Muscle layer of colon (tissue), 2 donors: Measurements from ENCODE around the gene CINP.
"Not testable (repeated sequence)": the region's sequence is repeated elsewhere in the genome, so short reads cannot be mapped to it uniquely, and the experiment has no call there.

Source experiments
- H3K27ac ChIP-seq: one replicate; pipeline ENCODE4 v1.7.0; 2013; ENCODE audit warnings: low read depth, mild to moderate bottlenecking, low read length, moderate library complexity
- H3K27me3 ChIP-seq, 2 donors: one replicate each; pipeline ENCODE4 v1.7.0; 2013; ENCODE audit warnings: low read length in 2 of 2, mild to moderate bottlenecking in 2 of 2; ENCODE audit not compliant: insufficient read depth in 2 of 2, control insufficient read depth in 1 of 2
- H3K36me3 ChIP-seq: one replicate; pipeline ENCODE4 v1.7.0; 2013; ENCODE audit warnings: mild to moderate bottlenecking, low read length; ENCODE audit not compliant: insufficient read depth
- H3K4me1 ChIP-seq: one replicate; pipeline ENCODE4 v1.7.0; 2013; ENCODE audit warnings: mild to moderate bottlenecking, low read length; ENCODE audit not compliant: insufficient read depth
- H3K4me3 ChIP-seq, 2 donors: one replicate each; pipeline ENCODE4 v1.7.0; 2013; ENCODE audit warnings: low read length in 2 of 2, low read depth in 1 of 2, mild to moderate bottlenecking in 1 of 2, moderate library complexity in 1 of 2
- H3K9ac ChIP-seq: one replicate; pipeline ENCODE4 v1.7.0; 2013; ENCODE audit warnings: low read length
- H3K9me3 ChIP-seq: one replicate; pipeline ENCODE4 v1.7.0; 2013; ENCODE audit warnings: mild to moderate bottlenecking, low read length
- donor health status: abdominal sarcoma.
- donor health status: Adenocarcinoma of cecum.

CINP gene

GRCh38 chr14:102352213-102352612 lies 10.5 kb downstream of the CINP start:
- Histone ChIP-seq H3K27ac (no peak overlapping the region), H3K4me1 (no peaks in the 10 kb centered on the region), H3K36me3 (peaks cover 70% of the 10 kb centered on the region), H3K4me3 (no peak overlapping the region), H3K9me3 (no peaks in the 10 kb centered on the region), H3K27me3 (no peaks in the 10 kb centered on the region), H3K9ac (no peak overlapping the region)

GRCh38 chr14:102351593-102351992 lies 11.1 kb downstream of the CINP start:
- H3K36me3 ChIP-seq = peaks cover 71% of the 10 kb centered on the region
- H3K27ac ChIP-seq = not testable (repeated sequence)

GRCh38 chr14:102351023-102351422 lies 11.7 kb downstream of the CINP start:
- peaks cover 66% of the 10 kb centered on the region for H3K36me3 ChIP-seq
- H3K9ac ChIP-seq = no peak overlapping the region
- no peaks in the 10 kb centered on the region for H3K4me1 ChIP-seq
- H3K27me3 ChIP-seq = no peaks in the 10 kb centered on the region
- no peak overlapping the region for H3K4me3 ChIP-seq
- H3K27ac ChIP-seq = no peak overlapping the region
- H3K9me3 ChIP-seq = no peaks in the 10 kb centered on the region

More at GRCh38 chr14:102351593-102351992, 11.1 kb downstream of the CINP start:
- not testable (repeated sequence) for H3K9me3 ChIP-seq, H3K9ac ChIP-seq, H3K4me1 ChIP-seq, H3K27me3 ChIP-seq, H3K4me3 ChIP-seq

GRCh38 chr14:102348376-102348775 lies 14.3 kb downstream of the CINP start:
- H3K27ac ChIP-seq = no peak overlapping the region
- no peaks in the 10 kb centered on the region for H3K27me3 ChIP-seq
- H3K4me3 ChIP-seq = no peak overlapping the region
- H3K9me3 ChIP-seq = no peaks in the 10 kb centered on the region
- peaks cover 57% of the 10 kb centered on the region for H3K36me3 ChIP-seq
- H3K4me1 ChIP-seq = no peaks in the 10 kb centered on the region
- no peak overlapping the region for H3K9ac ChIP-seq

- H3K27me3 ChIP-seq = no peaks in the 10 kb centered on the region
- no peaks in the 10 kb centered on the region for H3K9me3 ChIP-seq
- no peak overlapping the region for H3K27ac ChIP-seq
- no peak overlapping the region for H3K4me3 ChIP-seq
- no peaks in the 10 kb centered on the region for H3K4me1 ChIP-seq
- peaks cover 57% of the 10 kb centered on the region for H3K36me3 ChIP-seq
- H3K9ac ChIP-seq = no peak overlapping the region
Measured at GRCh38 chr14:102346645-102347044, 16.0 kb downstream of the CINP start.

- peaks cover 57% of the 10 kb centered on the region for H3K36me3 ChIP-seq
- no peaks in the 10 kb centered on the region for H3K9me3 ChIP-seq
- no peaks in the 10 kb centered on the region for H3K4me1 ChIP-seq
- H3K9ac ChIP-seq = no peak overlapping the region
- no peaks in the 10 kb centered on the region for H3K27me3 ChIP-seq
- no peak overlapping the region for H3K27ac ChIP-seq
- no peak overlapping the region for H3K4me3 ChIP-seq
Measured at GRCh38 chr14:102345232-102345631, 17.5 kb downstream of the CINP start.

GRCh38 chr14:102344485-102344884 lies 18.2 kb downstream of the CINP start:
- no peaks in the 10 kb centered on the region for H3K27me3 ChIP-seq
- peaks cover 52% of the 10 kb centered on the region for H3K36me3 ChIP-seq
- H3K9ac ChIP-seq = no peak overlapping the region
- no peak overlapping the region for H3K4me3 ChIP-seq
- no peaks in the 10 kb centered on the region for H3K9me3 ChIP-seq
- no peak overlapping the region for H3K27ac ChIP-seq
- no peaks in the 10 kb centered on the region for H3K4me1 ChIP-seq

- Histone ChIP-seq H3K9me3 (no peaks in the 10 kb centered on the region), H3K9ac (no peak overlapping the region), H3K27me3 (no peaks in the 10 kb centered on the region), H3K4me3 (no peak overlapping the region), H3K4me1 (no peaks in the 10 kb centered on the region), H3K27ac (no peak overlapping the region), H3K36me3 (peaks cover 50% of the 10 kb centered on the region)
Measured at GRCh38 chr14:102344084-102344483, 18.6 kb downstream of the CINP start.

- no peaks in the 10 kb centered on the region for H3K27me3 ChIP-seq
- no peaks in the 10 kb centered on the region for H3K9me3 ChIP-seq
- peaks cover 48% of the 10 kb centered on the region for H3K36me3 ChIP-seq
- no peak overlapping the region for H3K9ac ChIP-seq
- no peak overlapping the region for H3K4me3 ChIP-seq
- H3K27ac ChIP-seq = no peak overlapping the region
- no peaks in the 10 kb centered on the region for H3K4me1 ChIP-seq
Measured at GRCh38 chr14:102342238-102342637, 20.5 kb downstream of the CINP start.

- H3K9me3 ChIP-seq = no peaks in the 10 kb centered on the region
- H3K4me3 ChIP-seq = no peak overlapping the region
- H3K27ac ChIP-seq = no peak overlapping the region
- peaks cover 45% of the 10 kb centered on the region for H3K36me3 ChIP-seq
- H3K27me3 ChIP-seq = no peaks in the 10 kb centered on the region
- no peaks in the 10 kb centered on the region for H3K4me1 ChIP-seq
- no peak overlapping the region for H3K9ac ChIP-seq
Measured at GRCh38 chr14:102341566-102341965, 21.1 kb downstream of the CINP start.

- Histone ChIP-seq H3K9ac (no peak overlapping the region), H3K4me1 (no peaks in the 10 kb centered on the region), H3K27ac (no peak overlapping the region), H3K27me3 (no peaks in the 10 kb centered on the region), H3K4me3 (no peak overlapping the region), H3K9me3 (no peaks in the 10 kb centered on the region), H3K36me3 (peaks cover 42% of the 10 kb centered on the region)
Measured at GRCh38 chr14:102338724-102339123, 24.0 kb downstream of the CINP start.

GRCh38 chr14:102335163-102335562 lies 27.5 kb downstream of the CINP start:
- Histone ChIP-seq H3K27me3 (no peaks in the 10 kb centered on the region), H3K4me3 (no peak overlapping the region), H3K4me1 (no peaks in the 10 kb centered on the region), H3K9me3 (no peaks in the 10 kb centered on the region), H3K27ac (no peak overlapping the region), H3K9ac (no peak overlapping the region), H3K36me3 (peaks cover 37% of the 10 kb centered on the region)
